CD14-positive monocyte (primary cell): ENCODE measurements around the gene MTTP. TPM values are rescaled to one million over a fixed set of nuclear protein-coding genes. Genes with fewer than 3 reads are reported as not detected.

Source experiments
- DNase-seq, 3 donors: peaks; one replicate each; pipeline ENCODE4 v3.0.0-alpha.2; 2011 to 2022
- H2AFZ ChIP-seq: 2 replicates; pipeline ENCODE4 v1.6.0; 2012; ENCODE audit warnings: mild to moderate bottlenecking, low read depth, low read length, inconsistent platforms; ENCODE audit not compliant: insufficient read depth, poor library complexity, severe bottlenecking
- H3K27ac ChIP-seq, 2 donors: 1 replicate in 1 of 2; 2 replicates in 1 of 2; pipeline ENCODE4 v1.5.1; 2012 to 2013; ENCODE audit warnings: low read length in 2 of 2, control low read depth in 1 of 2, inconsistent platforms in 1 of 2, low read depth in 1 of 2, mild to moderate bottlenecking in 1 of 2
- H3K27me3 ChIP-seq, 2 donors: one replicate each; pipeline versions ENCODE4 v1.6.0 to v1.6.1; 2011 to 2013; ENCODE audit warnings: low read length in 2 of 2; ENCODE audit not compliant: control insufficient read depth in 2 of 2, insufficient read depth in 2 of 2
- H3K36me3 ChIP-seq, 2 donors: replicated peaks in 1 of 2; 1 replicate in 1 of 2; 2 replicates in 1 of 2; pipeline versions ENCODE4 v1.5.1 to v1.6.1; 2012 to 2013; ENCODE audit warnings: low read length in 2 of 2, control low read depth in 1 of 2, inconsistent platforms in 1 of 2, mild to moderate bottlenecking in 1 of 2; ENCODE audit not compliant: insufficient read depth in 2 of 2, control insufficient read depth in 1 of 2
- H3K4me1 ChIP-seq, 2 donors: 1 replicate in 1 of 2; 2 replicates in 1 of 2; pipeline versions ENCODE4 v1.5.1 to v1.6.1; 2012 to 2013; ENCODE audit warnings: low read length in 2 of 2, control low read depth in 1 of 2, inconsistent platforms in 1 of 2, mild to moderate bottlenecking in 1 of 2, moderate library complexity in 1 of 2; ENCODE audit not compliant: insufficient read depth in 2 of 2, control insufficient read depth in 1 of 2
- H3K4me2 ChIP-seq: replicated peaks from 2 replicates; pipeline ENCODE3; 2012; ENCODE audit warnings: low read length, moderate library complexity, mild to moderate bottlenecking; ENCODE audit not compliant: poor library complexity, severe bottlenecking; ENCODE audit errors: extremely low read depth
- H3K4me3 ChIP-seq, 3 experiments: fragments of 200-600 bp in 1 of 3; sonication (generic) in 1 of 3; replicated peaks in 1 of 3; 1 replicate in 2 of 3; 2 replicates in 1 of 3; pipeline ENCODE4 v1.5.1; 2011 to 2013; ENCODE audit warnings: low read length in 3 of 3, mild to moderate bottlenecking in 3 of 3, control low read depth in 2 of 3, low read depth in 2 of 3, inconsistent platforms in 1 of 3, moderate library complexity in 1 of 3
- H3K79me2 ChIP-seq: 2 replicates; pipeline ENCODE4 v1.6.0; 2012; ENCODE audit warnings: mild to moderate bottlenecking, control low read depth, inconsistent platforms, low read length, moderate library complexity; ENCODE audit not compliant: insufficient read depth
- H3K9ac ChIP-seq: 2 replicates; pipeline ENCODE4 v1.6.0; 2017; ENCODE audit warnings: low read length, mild to moderate bottlenecking; ENCODE audit not compliant: insufficient read depth, poor library complexity, severe bottlenecking
- H3K9me3 ChIP-seq, 2 donors: replicated peaks in 1 of 2; 1 replicate in 1 of 2; 2 replicates in 1 of 2; pipeline versions ENCODE4 v1.5.1 to v1.6.1; 2012 to 2013; ENCODE audit warnings: low read length in 2 of 2, control low read depth in 1 of 2; ENCODE audit not compliant: control insufficient read depth in 1 of 2, insufficient read depth in 1 of 2
- H4K20me1 ChIP-seq: 2 replicates; pipeline ENCODE4 v1.6.0; 2012; ENCODE audit warnings: mild to moderate bottlenecking, low read length, control low read depth, moderate library complexity; ENCODE audit not compliant: insufficient read depth
- H3K27ac Mint-ChIP-seq, 7 donors: one replicate each; pipeline ENCODE4 v1.8.0; 2020; ENCODE audit warnings: mild to moderate bottlenecking in 7 of 7, mixed read lengths in 7 of 7, moderate library complexity in 6 of 7, inconsistent platforms in 2 of 7
- H3K27me3 Mint-ChIP-seq, 3 donors: one replicate each; pipeline ENCODE4 v1.8.0; 2021 to 2022; ENCODE audit warnings: low read depth in 3 of 3, mild to moderate bottlenecking in 3 of 3, mixed read lengths in 3 of 3, moderate library complexity in 3 of 3, inconsistent platforms in 1 of 3
- H3K36me3 Mint-ChIP-seq, 2 donors: one replicate each; pipeline ENCODE4 v1.8.0; 2020; ENCODE audit warnings: mixed read lengths in 2 of 2, inconsistent platforms in 1 of 2, mild to moderate bottlenecking in 1 of 2
- H3K4me1 Mint-ChIP-seq: one replicate; pipeline ENCODE4 v1.8.0; 2020; ENCODE audit warnings: mild to moderate bottlenecking, mixed read lengths
- H3K4me3 Mint-ChIP-seq, 2 donors: one replicate each; pipeline ENCODE4 v1.8.0; 2020; ENCODE audit warnings: mild to moderate bottlenecking in 2 of 2, mixed read lengths in 2 of 2, moderate library complexity in 1 of 2
- H3K9me3 Mint-ChIP-seq, 7 donors: one replicate each; pipeline ENCODE4 v1.8.0; 2020 to 2022; ENCODE audit warnings: mixed read lengths in 7 of 7, mild to moderate bottlenecking in 6 of 7, moderate library complexity in 6 of 7, inconsistent platforms in 2 of 7
- CTCF ChIP-seq: fragments of 200-600 bp; IDR thresholded peaks from one replicate; pipeline ENCODE4 v1.8.0; 2022; ENCODE audit warnings: antibody characterized with exemption, mild to moderate bottlenecking
- WGBS: methylation state at CpG from one replicate; pipeline ENCODE4 v1.1.5; 2013; ENCODE audit warnings: missing lambda C conversion rate; ENCODE audit not compliant: insufficient coverage; 5-methylcytosine and 5-hydroxymethylcytosine counted together
- intact Hi-C, 2 donors: fragments of 100-400 bp; cut with micrococcal nuclease; formaldehyde crosslinking; loops; one replicate each; pipeline versions ENCODE4 v1.15.0 to v1.15.1; 2023
- polyA plus RNA-seq, 3 donors: library from polyadenylated mRNA; depleted of rRNA in 1 of 3; unstranded in 2 of 3; stranded (reverse) in 1 of 3; fragments of 300-500 nt in 2 of 3; fragments of >200 nt in 1 of 3; fragmentation: Illumina TruSeq in 2 of 3; gene quantifications; 1 replicate in 2 of 3; 2 replicates in 1 of 3; pipeline ENCODE4 v1.2.3, GENCODE V29; 2012 to 2021

MTTP gene
- polyA plus RNA-seq, 3 donors, result not detected

- Histone ChIP-seq H3K27me3 (no peaks in the 10 kb centered on the region), H3K4me2 (no peak overlapping the region), H2AFZ (no peak overlapping the region), H3K27ac (no peak overlapping the region), H3K36me3 (no peaks in the 10 kb centered on the region), H4K20me1 (no peaks in the 10 kb centered on the region), H3K4me1 (no peaks in the 10 kb centered on the region), H3K4me3 (no peak overlapping the region), H3K9me3 (no peaks in the 10 kb centered on the region), H3K9ac (no peak overlapping the region), H3K79me2 (no peaks in the 10 kb centered on the region)
- no CpG with 5 or more reads among the region's 2 CpGs for WGBS
- no peak overlapping the region for H3K27ac Mint-ChIP-seq
- H3K9me3 Mint-ChIP-seq, result no peaks in the 10 kb centered on the region
- intact Hi-C loops, result no loop called here
- no peaks in the 10 kb centered on the region for H3K4me1 Mint-ChIP-seq
- no peak for DNase-seq
- no peak overlapping the region for H3K4me3 Mint-ChIP-seq
- no peaks in the 10 kb centered on the region for H3K36me3 Mint-ChIP-seq
- peaks cover 0 to 3% (median 2%) of the 10 kb centered on the region in 3 donors for H3K27me3 Mint-ChIP-seq
- TF ChIP-seq CTCF, result no peak
Measured at GRCh38 chr4:99640676-99641075, 66.1 kb downstream of the MTTP start.

DNA sequence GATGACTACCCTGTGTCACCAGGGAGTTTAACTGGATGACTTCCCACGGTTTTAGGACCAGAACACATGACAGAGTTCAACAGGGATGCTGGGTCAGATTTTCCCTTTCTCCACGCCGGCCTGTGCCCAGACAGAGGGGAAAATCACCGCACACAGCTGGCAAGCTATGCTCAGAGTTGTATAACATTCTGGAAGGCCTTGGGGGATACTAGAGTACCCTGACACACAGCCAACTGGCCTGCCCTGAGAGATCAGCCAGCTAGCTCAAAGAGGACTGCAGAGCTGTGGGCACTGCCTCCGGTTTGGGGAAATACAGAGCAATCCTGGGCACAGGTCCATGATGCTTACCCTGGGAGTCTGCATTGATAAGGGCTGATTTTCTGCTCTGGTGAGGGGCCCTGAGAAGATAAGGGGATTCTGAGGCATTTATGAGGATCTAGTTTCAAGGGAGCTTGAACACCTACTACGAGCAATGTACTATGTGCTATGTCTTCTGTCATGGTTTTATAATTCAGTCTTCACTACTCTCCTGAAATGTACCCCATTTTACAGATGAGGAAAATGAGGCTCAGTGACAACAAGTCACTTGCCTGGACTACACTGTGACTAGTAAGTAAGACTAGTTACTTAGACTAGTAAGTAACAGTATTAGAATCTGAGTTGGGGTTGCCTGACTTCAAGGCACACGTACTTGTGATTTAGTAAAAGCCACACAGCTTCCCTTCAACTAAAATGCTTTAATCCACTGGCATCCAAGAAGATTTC lies 68.3 kb downstream of the MTTP start:
- Histone ChIP-seq H3K36me3 (no peaks in the 10 kb centered on the region), H3K4me3 (no peak overlapping the region), H3K9me3 (no peaks in the 10 kb centered on the region), H3K9ac (no peak overlapping the region), H2AFZ (no peak overlapping the region), H3K27ac (no peak overlapping the region), H3K79me2 (no peaks in the 10 kb centered on the region), H3K4me2 (no peak overlapping the region), H3K4me1 (no peaks in the 10 kb centered on the region), H3K27me3 (no peaks in the 10 kb centered on the region), H4K20me1 (no peaks in the 10 kb centered on the region)
- intact Hi-C loops, result no loop called here
- WGBS, result 91% methylated on average over 5 of the region's 7 CpGs
- H3K27ac Mint-ChIP-seq, result no peak overlapping the region
- no peaks in the 10 kb centered on the region for H3K9me3 Mint-ChIP-seq
- TF ChIP-seq CTCF, result no peak
- no peaks in the 10 kb centered on the region for H3K36me3 Mint-ChIP-seq
- H3K4me3 Mint-ChIP-seq, result no peak overlapping the region
- peaks cover 0 to 3% (median 2%) of the 10 kb centered on the region in 3 donors for H3K27me3 Mint-ChIP-seq
- no peak for DNase-seq
- no peaks in the 10 kb centered on the region for H3K4me1 Mint-ChIP-seq
